ENCODE results near the gene TRAF3.

DNA sequence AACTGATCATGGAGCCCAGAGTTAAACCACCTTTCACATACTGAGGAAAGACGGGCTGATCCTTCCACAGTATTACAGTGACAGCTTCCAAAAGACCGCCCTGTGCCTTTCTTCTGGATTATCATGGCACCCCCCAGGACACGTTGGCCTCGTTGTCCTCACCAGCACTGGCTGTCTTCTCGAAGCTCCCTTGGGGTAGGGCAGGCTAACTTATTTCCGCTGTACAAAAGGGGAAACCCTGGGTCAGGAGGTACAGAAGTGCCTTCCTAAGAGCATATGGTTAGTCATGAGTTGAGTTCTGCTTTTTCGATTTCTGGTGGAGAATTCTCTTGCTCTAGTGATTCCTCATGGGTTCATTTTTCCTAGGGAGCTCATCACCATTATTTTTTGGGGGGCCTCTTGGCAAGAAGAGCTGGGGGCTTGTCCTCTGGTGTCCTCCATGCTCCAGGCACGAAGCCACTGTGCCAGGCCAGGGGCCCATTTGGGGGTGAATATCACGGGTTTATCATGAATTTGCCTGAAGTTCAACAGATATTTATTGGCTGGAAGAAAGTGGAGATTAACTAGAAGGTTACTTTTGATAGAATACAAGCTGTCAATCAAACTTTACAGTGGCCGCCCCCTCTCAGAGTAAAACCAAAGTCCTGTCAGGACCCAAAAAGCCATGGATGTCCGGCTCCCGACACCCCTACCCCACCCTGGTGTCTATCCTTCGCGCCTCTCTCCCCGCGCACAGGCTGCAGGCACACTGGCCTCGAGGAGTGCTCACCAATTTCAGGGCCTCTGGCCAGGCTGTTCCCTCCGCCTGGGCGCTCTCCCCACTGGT, 8.8 kb upstream of the TRAF3 start:
- TF ChIP-seq POLR2A (IDR thresholded peaks at IDR 0.05) (no peak), CTCF (IDR thresholded peaks at IDR 0.05) (no peak)

Data from thyroid gland (tissue), 4 donors.